PC-3 (cell line): Measurements from ENCODE around the gene EXD2.

Source experiments
- CTCF ChIP-seq: fragments of 300-600 bp; sonication (generic); conservative IDR thresholded peaks from 2 replicates; pipeline ENCODE4 v1.5.1; 2017; ENCODE audit warnings: antibody characterized with exemption, low read depth, mild to moderate bottlenecking, low read length
- EZH2phosphoT487 ChIP-seq: fragments of 300-600 bp; sonication (generic); IDR thresholded peaks from 2 replicates; pipeline ENCODE4 v1.6.1; 2018; ENCODE audit warnings: mild to moderate bottlenecking, antibody characterized with exemption, low read length, borderline replicate concordance

- TF ChIP-seq CTCF (no peak), EZH2phosphoT487 (no peak)
These were observed 41.6 kb upstream of the EXD2 start for GRCh38 chr14:69149461-69150244.
